ENCODE results near the gene TAAR6. TPM values are rescaled to one million over a fixed set of nuclear protein-coding genes. Genes with fewer than 3 reads are reported as not detected.

Gene TAAR6, protein sequence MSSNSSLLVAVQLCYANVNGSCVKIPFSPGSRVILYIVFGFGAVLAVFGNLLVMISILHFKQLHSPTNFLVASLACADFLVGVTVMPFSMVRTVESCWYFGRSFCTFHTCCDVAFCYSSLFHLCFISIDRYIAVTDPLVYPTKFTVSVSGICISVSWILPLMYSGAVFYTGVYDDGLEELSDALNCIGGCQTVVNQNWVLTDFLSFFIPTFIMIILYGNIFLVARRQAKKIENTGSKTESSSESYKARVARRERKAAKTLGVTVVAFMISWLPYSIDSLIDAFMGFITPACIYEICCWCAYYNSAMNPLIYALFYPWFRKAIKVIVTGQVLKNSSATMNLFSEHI
- not detected for total RNA-seq

DNA sequence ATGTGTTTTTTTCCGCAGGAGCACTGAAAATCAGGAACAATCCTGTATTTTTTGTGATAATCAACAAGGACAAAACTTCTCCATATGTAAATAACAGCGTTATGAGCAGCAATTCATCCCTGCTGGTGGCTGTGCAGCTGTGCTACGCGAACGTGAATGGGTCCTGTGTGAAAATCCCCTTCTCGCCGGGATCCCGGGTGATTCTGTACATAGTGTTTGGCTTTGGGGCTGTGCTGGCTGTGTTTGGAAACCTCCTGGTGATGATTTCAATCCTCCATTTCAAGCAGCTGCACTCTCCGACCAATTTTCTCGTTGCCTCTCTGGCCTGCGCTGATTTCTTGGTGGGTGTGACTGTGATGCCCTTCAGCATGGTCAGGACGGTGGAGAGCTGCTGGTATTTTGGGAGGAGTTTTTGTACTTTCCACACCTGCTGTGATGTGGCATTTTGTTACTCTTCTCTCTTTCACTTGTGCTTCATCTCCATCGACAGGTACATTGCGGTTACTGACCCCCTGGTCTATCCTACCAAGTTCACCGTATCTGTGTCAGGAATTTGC, at the start of gene TAAR6:
Gene TAAR6 (plus strand): TSS at position 102 of the 557 bp plus-strand sequence. CDS start 0 bp downstream, at position 102.
- ATAC-seq (ENCODE audit: low FRiP score) (no peak), DNase-seq (ENCODE audit: low spot score) (no peak)
- TF ChIP-seq, protein P1, sequence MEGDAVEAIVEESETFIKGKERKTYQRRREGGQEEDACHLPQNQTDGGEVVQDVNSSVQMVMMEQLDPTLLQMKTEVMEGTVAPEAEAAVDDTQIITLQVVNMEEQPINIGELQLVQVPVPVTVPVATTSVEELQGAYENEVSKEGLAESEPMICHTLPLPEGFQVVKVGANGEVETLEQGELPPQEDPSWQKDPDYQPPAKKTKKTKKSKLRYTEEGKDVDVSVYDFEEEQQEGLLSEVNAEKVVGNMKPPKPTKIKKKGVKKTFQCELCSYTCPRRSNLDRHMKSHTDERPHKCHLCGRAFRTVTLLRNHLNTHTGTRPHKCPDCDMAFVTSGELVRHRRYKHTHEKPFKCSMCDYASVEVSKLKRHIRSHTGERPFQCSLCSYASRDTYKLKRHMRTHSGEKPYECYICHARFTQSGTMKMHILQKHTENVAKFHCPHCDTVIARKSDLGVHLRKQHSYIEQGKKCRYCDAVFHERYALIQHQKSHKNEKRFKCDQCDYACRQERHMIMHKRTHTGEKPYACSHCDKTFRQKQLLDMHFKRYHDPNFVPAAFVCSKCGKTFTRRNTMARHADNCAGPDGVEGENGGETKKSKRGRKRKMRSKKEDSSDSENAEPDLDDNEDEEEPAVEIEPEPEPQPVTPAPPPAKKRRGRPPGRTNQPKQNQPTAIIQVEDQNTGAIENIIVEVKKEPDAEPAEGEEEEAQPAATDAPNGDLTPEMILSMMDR (IDR thresholded peaks at IDR 0.05) = no peak

DNA sequence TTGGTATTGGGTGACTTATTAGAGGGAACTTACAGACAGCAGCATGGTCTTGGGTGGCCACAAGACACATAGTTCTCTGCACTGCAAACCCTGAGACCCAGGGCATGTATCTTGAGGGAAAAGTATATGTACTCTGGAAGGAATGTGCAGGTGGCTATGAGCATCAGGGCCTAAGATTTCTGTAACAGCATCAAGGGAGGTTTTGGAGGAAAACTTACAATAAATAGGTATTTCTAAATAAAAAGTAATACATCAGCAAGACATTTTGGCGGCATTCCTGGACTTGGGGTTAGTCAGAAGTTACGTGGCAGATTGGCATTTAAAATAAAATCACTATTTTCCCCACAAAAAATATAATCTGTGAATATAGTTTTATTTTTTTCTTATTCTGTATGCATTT, 49.2 kb upstream of the TAAR6 start:
- DNase-seq (ENCODE audit: low spot score) (no peak), ATAC-seq (ENCODE audit: low FRiP score) (peak; percentile 57)
- TF ChIP-seq, protein P1 (IDR thresholded peaks at IDR 0.05) = no peak

DNA sequence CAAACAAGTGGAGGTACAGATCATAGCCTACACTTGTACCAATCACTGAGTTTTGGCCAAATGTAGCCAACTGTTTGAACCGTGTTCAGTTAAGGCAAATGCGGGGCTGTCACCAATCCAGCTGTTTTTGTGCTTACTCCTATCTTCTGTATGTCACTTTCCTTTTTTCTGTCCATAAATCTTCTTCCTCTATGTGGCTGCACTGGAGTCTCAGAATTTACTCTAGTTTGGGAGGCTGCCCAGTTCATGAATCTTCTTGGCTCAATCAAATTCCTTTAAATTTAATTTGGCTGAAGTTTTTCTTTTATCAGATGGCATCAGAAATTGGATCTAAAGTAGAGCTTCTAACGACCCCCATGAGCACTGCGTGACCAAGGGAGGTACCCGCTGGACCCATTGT, 45.5 kb upstream of the TAAR6 start:
- TF ChIP-seq, protein P1 (IDR thresholded peaks at IDR 0.05) = no peak
- ATAC-seq (ENCODE audit: low FRiP score) = no peak
- no peak for DNase-seq (ENCODE audit: low spot score)

DNA sequence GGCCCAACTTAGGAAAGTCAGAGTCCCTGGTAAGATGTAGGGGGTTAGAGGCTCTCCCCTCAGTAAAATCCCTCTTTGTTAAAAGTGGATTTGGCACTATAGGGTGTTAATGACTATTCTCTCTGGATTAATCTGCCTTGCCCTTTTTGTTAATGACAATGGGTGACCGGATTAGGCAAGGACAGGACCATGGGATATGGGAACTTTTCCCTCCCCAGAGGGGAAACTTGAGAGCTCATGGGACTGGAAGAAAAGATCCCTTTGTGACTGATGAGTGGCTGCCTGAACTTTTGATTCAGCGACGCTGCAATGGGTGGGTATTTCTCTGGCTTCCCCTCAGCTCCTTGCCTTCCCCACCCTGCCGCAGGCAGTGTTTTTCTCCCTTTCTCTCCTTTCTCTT, 44.3 kb upstream of the TAAR6 start:
- DNase-seq (ENCODE audit: low spot score) (no peak), ATAC-seq (ENCODE audit: low FRiP score) (no peak)
- TF ChIP-seq, protein P1 (IDR thresholded peaks at IDR 0.05) = no peak

DNA sequence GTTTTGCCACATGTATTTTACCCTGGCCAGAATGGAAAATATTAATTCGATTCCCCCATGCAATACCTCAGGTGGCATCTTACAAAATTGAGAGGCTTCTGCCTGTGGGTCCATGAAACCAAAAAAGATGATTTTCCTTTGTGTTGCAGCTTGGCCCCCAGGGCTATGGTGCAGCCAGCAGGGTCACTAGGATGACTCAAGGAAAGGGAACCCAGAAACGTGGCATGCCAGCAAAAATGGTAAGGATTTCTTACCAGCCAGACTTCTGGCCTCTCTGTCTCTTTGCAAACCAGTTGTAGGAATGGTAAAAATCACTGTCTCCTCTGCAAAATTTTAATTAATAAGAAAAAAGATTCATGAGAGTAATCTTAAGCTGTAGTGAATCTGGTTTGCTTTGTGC, 43.7 kb upstream of the TAAR6 start:
- DNase-seq (ENCODE audit: low spot score) (no peak), ATAC-seq (ENCODE audit: low FRiP score) (no peak)
- TF ChIP-seq, protein P1 (IDR thresholded peaks at IDR 0.05) = no peak

DNA sequence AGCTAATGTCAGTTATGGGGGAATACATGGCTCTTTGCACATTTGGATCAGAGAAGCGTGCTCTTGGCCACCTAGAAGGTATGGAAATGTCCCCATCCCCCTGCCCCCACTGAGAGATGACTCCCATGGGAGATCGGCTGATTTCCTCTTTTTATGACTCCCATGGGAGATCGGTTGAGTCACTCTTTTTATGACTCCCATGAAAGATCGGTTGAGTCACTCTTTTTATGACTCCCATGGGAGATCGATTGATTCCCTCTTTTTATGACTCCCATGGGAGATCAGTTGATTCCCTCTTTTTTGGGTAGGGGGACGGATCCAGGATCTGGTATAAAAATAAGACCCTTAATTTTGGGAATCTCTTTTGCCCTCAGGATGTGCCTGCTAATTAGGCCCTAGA, 42.3 kb upstream of the TAAR6 start:
- no peak for ATAC-seq (ENCODE audit: low FRiP score)

More for the DNA sequence above, 42.3 kb upstream of the TAAR6 start:
- TF ChIP-seq, protein P1 (IDR thresholded peaks at IDR 0.05) = no peak
- DNase-seq (ENCODE audit: low spot score) = no peak
